Endodermal cell (in vitro differentiated cells): ENCODE measurements around the gene ACAP1. TPM values are rescaled to one million over a fixed set of nuclear protein-coding genes. Genes with fewer than 3 reads are reported as not detected.
A peak's percentile ranks its signal among the peaks of the same experiment; 100 is the strongest.

Experiments used
- DNase-seq: peaks from one replicate; pipeline ENCODE4 v3.0.0-alpha.2; 2017
- H3K27ac ChIP-seq: 2 replicates; pipeline ENCODE4 v1.5.1; 2013; ENCODE audit warnings: mild to moderate bottlenecking, low read depth, low read length, moderate library complexity
- H3K27me3 ChIP-seq: 2 replicates; pipeline ENCODE4 v1.6.1; 2013; ENCODE audit warnings: mild to moderate bottlenecking, low read length, moderate library complexity; ENCODE audit not compliant: insufficient read depth, control insufficient read depth, poor library complexity, severe bottlenecking
- H3K36me3 ChIP-seq: 2 replicates; pipeline ENCODE4 v1.7.0; 2013; ENCODE audit warnings: mild to moderate bottlenecking, low read length, moderate library complexity; ENCODE audit not compliant: control insufficient read depth, insufficient read depth
- H3K4me1 ChIP-seq: one replicate; pipeline ENCODE4 v1.7.0; 2013; ENCODE audit warnings: low read length; ENCODE audit not compliant: control insufficient read depth, insufficient read depth
- H3K4me3 ChIP-seq: 2 replicates; pipeline ENCODE4 v1.5.1; 2013; ENCODE audit warnings: mild to moderate bottlenecking, low read length, moderate library complexity
- H3K9ac ChIP-seq: 2 replicates; pipeline ENCODE4 v1.6.1; 2013; ENCODE audit warnings: mild to moderate bottlenecking, low read length, moderate library complexity; ENCODE audit not compliant: poor library complexity, severe bottlenecking; ENCODE audit errors: extremely low read depth
- H3K9me3 ChIP-seq: 2 replicates; pipeline ENCODE4 v1.6.1; 2013; ENCODE audit warnings: mild to moderate bottlenecking, low read length, moderate library complexity; ENCODE audit not compliant: control insufficient read depth
- H3K27ac Mint-ChIP-seq: 2 replicates; pipeline ENCODE4 v1.8.0; 2020; ENCODE audit warnings: mixed read lengths
- H3K27me3 Mint-ChIP-seq: 2 replicates; pipeline ENCODE4 v1.8.0; 2021; ENCODE audit warnings: mild to moderate bottlenecking, mixed read lengths; ENCODE audit not compliant: insufficient read depth
- H3K36me3 Mint-ChIP-seq: 2 replicates; pipeline ENCODE4 v1.8.0; 2020; ENCODE audit warnings: low read depth, mixed read lengths
- H3K4me1 Mint-ChIP-seq: 2 replicates; pipeline ENCODE4 v1.8.0; 2020; ENCODE audit warnings: mixed read lengths
- H3K4me3 Mint-ChIP-seq: 2 replicates; pipeline ENCODE4 v1.8.0; 2020; ENCODE audit warnings: mild to moderate bottlenecking, moderate library complexity, mixed read lengths
- H3K9me3 Mint-ChIP-seq: 2 replicates; pipeline ENCODE4 v1.8.0; 2020; ENCODE audit warnings: mild to moderate bottlenecking, mixed read lengths
- WGBS, 2 experiments: methylation state at CpG; one replicate each; pipeline versions ENCODE4 v1.1.5 to v1.1.7; 2013; ENCODE audit warnings: missing lambda C conversion rate in 2 of 2, mixed read lengths in 1 of 2; ENCODE audit not compliant: insufficient coverage in 1 of 2, insufficient read length in 1 of 2; 5-methylcytosine and 5-hydroxymethylcytosine counted together
- total RNA-seq, 2 donors: library from RNA; stranded (reverse); fragmentation: NEBNext Ultra II Directional in 1 of 2; extraction: Animal tissue kit (Norgen Biotek cat#: 25700) in 1 of 2; gene quantifications; 2 replicates in 1 of 2; 3 replicates in 1 of 2; pipeline ENCODE4 v1.2.1, GENCODE V29; 2021
- TF ChIP-seq, protein P1 (sequence below): fragments of 200-600 bp; sonication (generic); conservative IDR thresholded peaks from 2 replicates; pipeline ENCODE4 v1.5.0; 2021; ENCODE audit warnings: antibody characterized with exemption, mild to moderate bottlenecking

The ACAP1 gene
- total RNA-seq, 2 donors from 2014 or later, result 4.5 to 8.4 TPM

DNA sequence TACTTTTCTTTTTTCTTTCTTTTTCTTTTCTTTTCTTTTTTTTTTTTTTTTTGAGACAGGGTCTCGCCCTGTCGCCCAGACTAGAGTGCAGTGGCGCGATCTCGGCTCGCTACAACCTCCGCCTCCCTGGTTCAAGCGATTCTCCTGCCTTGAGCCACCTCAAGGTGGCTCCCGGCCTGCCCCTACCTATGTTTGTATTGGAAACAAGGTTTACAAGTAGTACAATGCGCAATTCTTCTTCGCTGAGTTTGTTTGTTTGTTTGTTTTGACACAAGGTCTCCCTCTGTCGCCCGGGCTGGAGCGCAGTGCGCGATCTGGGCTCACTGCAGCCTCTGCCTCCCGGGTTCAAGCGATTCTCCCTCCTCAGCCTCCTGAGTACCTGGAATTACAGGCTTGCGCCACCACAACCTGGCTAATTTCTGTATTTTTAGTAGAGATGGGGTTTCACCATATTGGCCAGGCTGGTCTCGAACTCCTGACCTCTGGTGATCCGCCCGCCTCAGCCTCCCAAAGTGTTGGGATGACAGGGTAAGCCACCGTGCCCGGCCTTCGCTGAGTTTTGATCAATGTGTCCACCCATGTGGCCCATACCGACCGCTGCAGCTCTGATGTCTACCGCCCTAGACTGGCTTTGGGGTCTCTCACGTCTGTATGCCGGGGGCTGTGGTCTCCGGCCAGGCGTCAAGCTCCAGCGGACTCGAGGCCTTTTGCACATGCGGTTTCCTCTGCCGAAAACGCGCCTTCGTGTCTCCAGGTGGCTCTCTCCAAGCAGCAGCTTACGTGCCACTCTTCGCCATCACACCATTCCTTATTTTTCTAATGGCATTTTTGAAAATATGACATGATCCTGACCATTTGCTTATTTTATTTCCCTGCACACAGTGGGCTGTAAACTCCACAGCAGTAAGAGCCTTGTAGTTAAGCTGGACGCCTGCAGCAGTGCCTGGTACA, 40.8 kb upstream of the ACAP1 start:
- Mint-ChIP-seq H3K4me3 (peak overlapping the region; percentile 22), H3K9me3 (no peaks in the 10 kb centered on the region), H3K27me3 (peaks cover 79% of the 10 kb centered on the region), H3K36me3 (no peaks in the 10 kb centered on the region), H3K4me1 (peaks cover 3% of the 10 kb centered on the region), H3K27ac (no peak overlapping the region)
- Histone ChIP-seq H3K9ac (no peak overlapping the region), H3K27me3 (peaks cover 68% of the 10 kb centered on the region), H3K4me3 (no peak overlapping the region), H3K4me1 (no peaks in the 10 kb centered on the region), H3K36me3 (no peaks in the 10 kb centered on the region), H3K9me3 (no peaks in the 10 kb centered on the region), H3K27ac (no peak overlapping the region)
- peak; percentile 77 for DNase-seq
- TF ChIP-seq, protein P1, sequence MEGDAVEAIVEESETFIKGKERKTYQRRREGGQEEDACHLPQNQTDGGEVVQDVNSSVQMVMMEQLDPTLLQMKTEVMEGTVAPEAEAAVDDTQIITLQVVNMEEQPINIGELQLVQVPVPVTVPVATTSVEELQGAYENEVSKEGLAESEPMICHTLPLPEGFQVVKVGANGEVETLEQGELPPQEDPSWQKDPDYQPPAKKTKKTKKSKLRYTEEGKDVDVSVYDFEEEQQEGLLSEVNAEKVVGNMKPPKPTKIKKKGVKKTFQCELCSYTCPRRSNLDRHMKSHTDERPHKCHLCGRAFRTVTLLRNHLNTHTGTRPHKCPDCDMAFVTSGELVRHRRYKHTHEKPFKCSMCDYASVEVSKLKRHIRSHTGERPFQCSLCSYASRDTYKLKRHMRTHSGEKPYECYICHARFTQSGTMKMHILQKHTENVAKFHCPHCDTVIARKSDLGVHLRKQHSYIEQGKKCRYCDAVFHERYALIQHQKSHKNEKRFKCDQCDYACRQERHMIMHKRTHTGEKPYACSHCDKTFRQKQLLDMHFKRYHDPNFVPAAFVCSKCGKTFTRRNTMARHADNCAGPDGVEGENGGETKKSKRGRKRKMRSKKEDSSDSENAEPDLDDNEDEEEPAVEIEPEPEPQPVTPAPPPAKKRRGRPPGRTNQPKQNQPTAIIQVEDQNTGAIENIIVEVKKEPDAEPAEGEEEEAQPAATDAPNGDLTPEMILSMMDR, result peak; percentile 49
- WGBS, 2 experiments, result 73 to 76% methylated on average over 40 to 42 of the region's 42 CpGs

DNA sequence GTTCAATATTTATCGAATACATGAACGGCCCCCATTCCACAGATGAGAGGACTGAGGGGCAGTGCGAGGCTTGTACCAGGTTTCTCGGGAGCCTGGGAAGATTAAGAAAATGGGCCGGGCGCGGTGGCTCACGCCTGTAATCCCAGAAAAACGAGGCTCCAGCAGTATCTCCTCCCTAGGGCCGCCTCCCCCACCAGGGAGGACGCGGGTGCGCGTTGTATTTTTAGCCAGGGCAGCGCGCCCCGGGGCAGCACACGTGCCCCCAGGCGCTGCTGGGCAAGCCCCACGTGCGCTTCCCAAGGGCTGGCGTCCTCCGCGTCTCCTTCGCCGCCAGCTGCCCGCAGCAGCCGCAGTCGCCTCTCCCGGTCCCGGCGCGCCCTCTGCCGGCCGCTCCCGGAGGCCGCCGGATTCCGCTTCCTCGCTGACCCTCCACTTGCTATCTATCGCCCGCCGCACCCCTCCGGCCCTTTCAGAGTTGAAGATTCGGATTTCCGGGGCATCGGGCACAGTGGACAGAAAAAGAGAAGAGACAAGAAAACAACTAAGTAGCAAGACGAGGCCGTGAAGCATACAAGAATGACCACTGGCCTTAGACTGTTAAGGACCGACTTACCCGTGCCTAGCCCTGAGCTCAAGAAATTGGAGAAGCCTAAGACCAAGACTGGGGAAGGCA, 40.0 kb upstream of the ACAP1 start:
- no peaks in the 10 kb centered on the region for H3K36me3 Mint-ChIP-seq
- H3K27ac Mint-ChIP-seq, result no peak overlapping the region
- peak; percentile 98 for DNase-seq
- H3K9me3 ChIP-seq, result no peaks in the 10 kb centered on the region
- H3K27ac ChIP-seq, result no peak overlapping the region
- H3K9me3 Mint-ChIP-seq, result no peaks in the 10 kb centered on the region
- no peaks in the 10 kb centered on the region for H3K4me1 ChIP-seq
- H3K4me3 ChIP-seq, result no peak overlapping the region
- H3K27me3 Mint-ChIP-seq, result peaks cover 73% of the 10 kb centered on the region
- no peaks in the 10 kb centered on the region for H3K36me3 ChIP-seq
- no peak overlapping the region for H3K4me3 Mint-ChIP-seq
- WGBS, 2 experiments, result 13 to 23% methylated on average over 10 to 51 of the region's 51 CpGs
- H3K9ac ChIP-seq, result no peak overlapping the region
- TF ChIP-seq, protein P1, result peak; percentile 97
- H3K27me3 ChIP-seq, result peaks cover 62% of the 10 kb centered on the region
- H3K4me1 Mint-ChIP-seq, result peaks cover 3% of the 10 kb centered on the region

DNA sequence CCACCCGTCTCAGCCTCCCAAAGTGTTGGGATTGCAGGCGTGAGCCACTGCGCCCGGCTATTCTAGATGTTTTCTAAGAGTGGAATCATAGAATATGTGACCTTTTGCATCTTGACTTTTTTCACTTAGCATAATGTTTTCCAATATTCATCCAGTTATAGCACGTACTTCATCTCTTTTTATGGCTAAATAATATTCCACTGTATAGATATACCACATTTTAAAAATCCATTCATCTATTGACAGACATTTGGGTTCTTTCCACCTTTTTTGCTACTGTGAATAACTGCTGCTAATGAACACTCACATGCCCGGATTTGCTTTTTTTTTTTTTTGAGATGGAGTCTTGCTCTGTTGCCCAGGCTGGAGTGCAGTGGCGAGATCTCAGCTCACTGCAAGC, 32.1 kb upstream of the ACAP1 start:
- H3K36me3 ChIP-seq, result peaks cover under 1% of the 10 kb centered on the region
- H3K27ac ChIP-seq, result no peak overlapping the region
- H3K4me1 ChIP-seq, result no peaks in the 10 kb centered on the region
- peaks cover 5% of the 10 kb centered on the region for H3K36me3 Mint-ChIP-seq
- H3K27ac Mint-ChIP-seq, result no peak overlapping the region
- no peak overlapping the region for H3K9ac ChIP-seq
- H3K4me3 ChIP-seq, result no peak overlapping the region
- WGBS, 2 experiments, result 84 to 94% methylated on average over 3 to 7 of the region's 7 CpGs
- no peak overlapping the region for H3K4me3 Mint-ChIP-seq
- TF ChIP-seq, protein P1, result no peak
- peaks cover under 1% of the 10 kb centered on the region for H3K27me3 ChIP-seq
- DNase-seq, result no peak
- H3K9me3 ChIP-seq, result no peaks in the 10 kb centered on the region
- no peaks in the 10 kb centered on the region for H3K9me3 Mint-ChIP-seq
- peaks cover 8% of the 10 kb centered on the region for H3K4me1 Mint-ChIP-seq
- peaks cover 25% of the 10 kb centered on the region for H3K27me3 Mint-ChIP-seq
